PC-9 (cell line): Measurements from ENCODE around the gene EML6. TPM values are rescaled to one million over a fixed set of nuclear protein-coding genes. Genes with fewer than 3 reads are reported as not detected.

Experiments used
- BruUV-seq: library from RNA; stranded (reverse); fragments of 400-500 nt; replicated peaks from 2 replicates; lab custom pipeline; 2021; lab: Mats Ljungman, UMichigan
- CTCF ChIA-PET: fragments of 300-600 bp; sonication (Branson Sonifier 250); formaldehyde crosslinking; loops from one replicate; lab custom pipeline; 2022; ENCODE audit warnings: antibody characterized with exemption; lab: Charles Lee
- POLR2A ChIA-PET: fragments of 300-600 bp; sonication (Branson Sonifier 250); formaldehyde crosslinking; loops from one replicate; lab custom pipeline; 2022; ENCODE audit warnings: antibody characterized with exemption; ENCODE audit not compliant: unreplicated experiment; lab: Charles Lee
- DNase-seq, 2 experiments: peaks; one replicate each; pipeline versions ENCODE4 v3.0.0 to v3.0.0-alpha.2; 2015 to 2022; ENCODE audit warnings: mixed read lengths in 1 of 2
- H2AFZ ChIP-seq: fragments of 200-600 bp; sonication (generic); 2 replicates; pipeline ENCODE4 v1.8.1; 2017; ENCODE audit warnings: antibody characterized with exemption
- H3F3A ChIP-seq: fragments of 200-600 bp; sonication (generic); 2 replicates; pipeline ENCODE4 v1.8.1; 2017; ENCODE audit warnings: antibody characterized with exemption, mild to moderate bottlenecking, low read depth; ENCODE audit not compliant: insufficient read depth
- H3K27ac ChIP-seq: fragments of 200-600 bp; sonication (generic); 2 replicates; pipeline ENCODE4 v1.6.1; 2016; ENCODE audit warnings: mixed run types
- H3K27me3 ChIP-seq: fragments of 200-600 bp; sonication (generic); 2 replicates; pipeline ENCODE4 v1.6.1; 2016; ENCODE audit warnings: low read depth, mixed run types; ENCODE audit not compliant: insufficient read depth
- H3K36me3 ChIP-seq: fragments of 200-600 bp; sonication (generic); 2 replicates; pipeline ENCODE4 v1.6.1; 2016; ENCODE audit warnings: low read depth, mixed run types
- H3K4me1 ChIP-seq: fragments of 200-600 bp; sonication (generic); replicated peaks from 2 replicates; pipeline ENCODE4 v1.6.1; 2016; ENCODE audit warnings: mixed run types; ENCODE audit not compliant: insufficient read depth
- H3K4me2 ChIP-seq: fragments of 200-600 bp; sonication (generic); 2 replicates; pipeline ENCODE4 v1.6.1; 2017; ENCODE audit warnings: mixed run types
- H3K4me3 ChIP-seq: fragments of 200-600 bp; sonication (generic); 2 replicates; pipeline ENCODE4 v1.6.1; 2016; ENCODE audit warnings: mixed run types
- H3K79me2 ChIP-seq: fragments of 200-600 bp; sonication (generic); 2 replicates; pipeline ENCODE4 v1.6.1; 2017; ENCODE audit warnings: low read depth, mixed run types
- H3K9me2 ChIP-seq: fragments of 200-600 bp; sonication (generic); 2 replicates; pipeline ENCODE4 v1.8.1; 2017; ENCODE audit warnings: mild to moderate bottlenecking; ENCODE audit not compliant: insufficient read depth
- H3K9me3 ChIP-seq: fragments of 200-600 bp; sonication (generic); 2 replicates; pipeline ENCODE4 v1.8.1; 2016; ENCODE audit warnings: low read depth; ENCODE audit not compliant: insufficient read depth
- H4K20me1 ChIP-seq: fragments of 200-600 bp; sonication (generic); 2 replicates; pipeline ENCODE4 v1.8.1; 2017; ENCODE audit not compliant: insufficient read depth
- EZH2 ChIP-seq: fragments of 200-600 bp; sonication (generic); IDR thresholded peaks from 2 replicates; pipeline ENCODE4 v1.8.0; 2017; ENCODE audit warnings: antibody characterized with exemption, low read depth
- intact Hi-C: fragments of 100-400 bp; cut with micrococcal nuclease; formaldehyde crosslinking; loops from one replicate; pipeline ENCODE4 v1.10.0; 2022; ENCODE audit not compliant: unreplicated experiment
- total RNA-seq: library from RNA; stranded (reverse); gene quantifications from 2 replicates; pipeline ENCODE4 v1.2.3, GENCODE V29; 2021
- TF ChIP-seq, protein P1 (sequence below): fragments of 200-600 bp; sonication (generic); conservative IDR thresholded peaks from 2 replicates; pipeline ENCODE4 v1.6.1; 2017; ENCODE audit warnings: mixed run types, antibody characterized with exemption, mild to moderate bottlenecking, moderate library complexity

EML6 gene
- total RNA-seq, 1 experiment from 2014 or later = 3.7 TPM

DNA sequence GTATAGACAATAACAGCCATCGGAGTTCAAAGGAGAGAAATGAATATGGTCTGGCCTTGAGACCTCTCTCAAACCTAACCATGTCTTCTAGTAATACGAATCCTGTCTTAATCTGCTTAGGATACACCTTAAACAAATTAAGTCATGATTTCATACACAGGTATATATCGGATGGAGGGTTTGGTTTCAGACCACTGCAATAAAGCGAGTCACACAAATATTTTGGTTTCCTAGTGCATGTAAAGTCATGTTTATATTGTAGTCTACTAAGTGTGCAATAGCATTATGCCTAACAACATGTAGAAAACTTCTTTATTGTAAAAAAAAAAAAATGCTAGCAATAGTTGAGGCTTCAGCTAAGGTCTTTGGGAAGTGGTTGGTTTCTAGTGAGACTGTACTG lies 73.8 kb downstream of the EML6 start:
- ChIA-PET CTCF (no interaction called here), POLR2A (no interaction called here)
- no peaks in the 10 kb centered on the region for H3K36me3 ChIP-seq
- intact Hi-C loops = no loop called here
- no peaks in the 10 kb centered on the region for H3K9me2 ChIP-seq
- no peaks in the 10 kb centered on the region for H4K20me1 ChIP-seq
- DNase-seq = no peak
- H3K4me1 ChIP-seq = no peaks in the 10 kb centered on the region
- H3K79me2 ChIP-seq = no peaks in the 10 kb centered on the region
- H3F3A ChIP-seq = no peaks in the 10 kb centered on the region
- TF ChIP-seq EZH2 = no peak
- TF ChIP-seq, protein P1, sequence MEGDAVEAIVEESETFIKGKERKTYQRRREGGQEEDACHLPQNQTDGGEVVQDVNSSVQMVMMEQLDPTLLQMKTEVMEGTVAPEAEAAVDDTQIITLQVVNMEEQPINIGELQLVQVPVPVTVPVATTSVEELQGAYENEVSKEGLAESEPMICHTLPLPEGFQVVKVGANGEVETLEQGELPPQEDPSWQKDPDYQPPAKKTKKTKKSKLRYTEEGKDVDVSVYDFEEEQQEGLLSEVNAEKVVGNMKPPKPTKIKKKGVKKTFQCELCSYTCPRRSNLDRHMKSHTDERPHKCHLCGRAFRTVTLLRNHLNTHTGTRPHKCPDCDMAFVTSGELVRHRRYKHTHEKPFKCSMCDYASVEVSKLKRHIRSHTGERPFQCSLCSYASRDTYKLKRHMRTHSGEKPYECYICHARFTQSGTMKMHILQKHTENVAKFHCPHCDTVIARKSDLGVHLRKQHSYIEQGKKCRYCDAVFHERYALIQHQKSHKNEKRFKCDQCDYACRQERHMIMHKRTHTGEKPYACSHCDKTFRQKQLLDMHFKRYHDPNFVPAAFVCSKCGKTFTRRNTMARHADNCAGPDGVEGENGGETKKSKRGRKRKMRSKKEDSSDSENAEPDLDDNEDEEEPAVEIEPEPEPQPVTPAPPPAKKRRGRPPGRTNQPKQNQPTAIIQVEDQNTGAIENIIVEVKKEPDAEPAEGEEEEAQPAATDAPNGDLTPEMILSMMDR = no peak
- H3K4me3 ChIP-seq = no peak overlapping the region
- no peaks in the 10 kb centered on the region for H3K27me3 ChIP-seq
- no peak overlapping the region for H3K27ac ChIP-seq
- no TSS peak for BruUV-seq
- no peak overlapping the region for H2AFZ ChIP-seq
- no peaks in the 10 kb centered on the region for H3K9me3 ChIP-seq
- no peak overlapping the region for H3K4me2 ChIP-seq

DNA sequence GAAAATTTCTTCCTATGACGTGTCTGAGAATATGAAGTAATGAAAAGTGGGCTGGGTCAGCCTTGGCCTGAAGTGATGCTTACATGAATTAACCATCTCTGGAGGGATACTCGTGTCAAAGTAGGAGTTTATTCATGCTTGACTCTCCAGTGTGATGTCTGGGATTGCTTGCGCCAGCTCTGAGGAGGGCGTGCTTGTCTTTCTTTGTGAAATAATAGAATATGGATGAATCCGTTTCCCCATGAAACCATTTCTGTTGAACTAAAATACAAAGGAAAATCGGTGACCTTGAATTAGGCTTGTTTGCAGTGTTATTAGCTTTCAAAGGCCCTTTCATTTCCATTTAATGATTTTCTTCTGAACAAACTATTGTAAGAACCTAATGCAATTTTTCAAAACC lies 77.9 kb downstream of the EML6 start:
- no peak overlapping the region for H3K4me3 ChIP-seq
- peaks cover 6% of the 10 kb centered on the region; the same call in 1 of the 2 replicates for H3K9me3 ChIP-seq
- ChIA-PET POLR2A (no interaction called here), CTCF (no interaction called here)
- BruUV-seq = no TSS peak
- H3K27ac ChIP-seq = no peak overlapping the region
- DNase-seq = no peak
- H3K4me1 ChIP-seq = no peaks in the 10 kb centered on the region
- H3K4me2 ChIP-seq = no peak overlapping the region
- no peaks in the 10 kb centered on the region for H3K27me3 ChIP-seq
- TF ChIP-seq, protein P1 = no peak
- TF ChIP-seq EZH2 = no peak
- no peak overlapping the region for H2AFZ ChIP-seq
- no peaks in the 10 kb centered on the region; the same call in 1 of the 2 replicates for H3F3A ChIP-seq
- no peaks in the 10 kb centered on the region for H4K20me1 ChIP-seq
- H3K9me2 ChIP-seq = no peaks in the 10 kb centered on the region
- no peaks in the 10 kb centered on the region for H3K36me3 ChIP-seq
- no peaks in the 10 kb centered on the region for H3K79me2 ChIP-seq
- intact Hi-C loops = no loop called here

DNA sequence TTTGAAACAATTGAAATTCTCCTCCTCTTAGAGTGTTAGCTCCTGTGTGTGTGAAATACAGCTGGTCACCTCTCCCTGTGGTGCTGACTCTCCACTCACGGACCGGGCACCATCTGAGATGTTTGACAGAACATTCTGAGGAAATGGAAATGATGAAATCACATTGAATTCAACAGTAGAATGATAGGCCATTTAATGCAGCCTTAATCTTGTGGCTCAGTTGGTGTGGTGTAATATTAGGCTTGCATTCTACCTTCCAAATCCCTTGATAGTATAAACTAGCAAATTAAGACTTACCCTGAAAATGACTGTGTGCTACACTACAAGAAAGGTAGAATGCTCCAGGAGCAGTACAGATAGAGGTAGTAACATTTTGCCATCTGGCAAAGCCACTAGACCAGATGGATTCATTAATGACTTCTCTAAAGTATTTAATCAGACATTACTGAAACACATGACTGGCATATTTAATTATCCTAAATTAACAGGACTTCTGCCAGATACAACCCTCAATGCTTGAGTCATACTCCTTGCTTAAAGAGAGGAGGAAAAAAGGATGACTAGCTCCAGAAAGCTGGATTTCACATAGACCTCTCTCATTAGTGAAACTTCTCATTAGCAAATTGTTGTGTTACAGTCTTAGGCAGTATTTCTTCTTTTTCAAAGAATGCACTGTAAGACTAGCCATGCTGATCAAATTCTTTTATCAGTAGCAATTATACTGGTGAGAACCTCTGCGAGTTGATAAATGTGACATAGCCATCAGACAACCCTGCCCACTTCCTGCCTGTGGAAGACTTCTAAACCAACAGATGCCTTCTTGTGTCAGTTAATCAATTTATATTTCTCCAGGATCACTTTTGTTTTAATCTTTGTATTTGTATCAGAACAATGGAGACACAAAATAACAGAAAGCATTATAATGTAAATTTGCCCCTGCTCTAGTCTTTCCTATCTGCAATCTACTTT lies 80.6 kb downstream of the EML6 start:
- no peak for DNase-seq
- CTCF ChIA-PET = no interaction called here
- BruUV-seq = no TSS peak

More for the DNA sequence above, 80.6 kb downstream of the EML6 start:
- Histone ChIP-seq H3K79me2 (no peaks in the 10 kb centered on the region), H3K27ac (no peak overlapping the region), H3K27me3 (no peaks in the 10 kb centered on the region), H3F3A (no peaks in the 10 kb centered on the region; the same call in 1 of the 2 replicates), H3K9me2 (no peaks in the 10 kb centered on the region; the same call in 1 of the 2 replicates), H3K36me3 (no peaks in the 10 kb centered on the region), H4K20me1 (no peaks in the 10 kb centered on the region), H3K4me1 (no peaks in the 10 kb centered on the region), H3K9me3 (peaks cover 6% of the 10 kb centered on the region; the same call in 1 of the 2 replicates), H3K4me3 (no peak overlapping the region), H2AFZ (no peak overlapping the region), H3K4me2 (no peak overlapping the region)
- intact Hi-C loops = no loop called here
- TF ChIP-seq, protein P1 = no peak
- no peak for TF ChIP-seq EZH2
- POLR2A ChIA-PET = no interaction called here
